Measurements from ENCODE around the gene ISG20. TPM values are rescaled to one million over a fixed set of nuclear protein-coding genes. Genes with fewer than 3 reads are reported as not detected.
"Not testable (repeated sequence)": the region's sequence is repeated elsewhere in the genome, so short reads cannot be mapped to it uniquely, and the experiment has no call there.

The ISG20 gene
- total RNA-seq, 1 experiment from 2014 or later, result 7.2 TPM

- in situ Hi-C loops (cut with HindIII; ENCODE audit: low pct_unique_long_range_greater_than_20kb, low sequenced_read_pairs), result no loop called here
- no peak for DNase-seq (ENCODE audit: low read depth)
Measured at GRCh38 chr15:88630798-88631463, 7.9 kb upstream of the ISG20 start.

GRCh38 chr15:88631464-88632028 is 7.3 kb upstream of the ISG20 start:
- in situ Hi-C loops (cut with HindIII; ENCODE audit: low pct_unique_long_range_greater_than_20kb, low sequenced_read_pairs), result no loop called here
- no peak for DNase-seq (ENCODE audit: low read depth)

DNA sequence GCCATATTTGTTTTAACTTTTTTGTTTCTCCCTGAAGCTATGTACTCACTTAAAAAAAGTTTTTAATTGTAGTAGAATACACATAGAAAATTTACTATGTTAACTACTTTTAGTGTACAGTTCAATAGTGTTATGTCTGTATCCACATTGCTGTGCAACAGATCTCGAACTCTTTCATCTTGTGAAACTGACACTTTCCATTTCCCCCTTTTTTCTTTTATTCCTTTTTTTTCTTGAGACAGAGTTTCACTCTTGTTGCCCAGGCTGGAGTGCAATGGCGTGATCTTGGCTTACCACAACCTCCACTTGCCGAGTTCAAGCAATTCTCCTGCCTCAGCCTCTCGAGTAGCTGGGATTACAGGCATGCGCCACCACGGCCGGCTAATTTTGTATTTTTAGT is 6.0 kb upstream of the ISG20 start:
- DNase-seq (ENCODE audit: low read depth); in situ Hi-C loops (cut with HindIII; ENCODE audit: low pct_unique_long_range_greater_than_20kb, low sequenced_read_pairs): not testable (repeated sequence)

DNA sequence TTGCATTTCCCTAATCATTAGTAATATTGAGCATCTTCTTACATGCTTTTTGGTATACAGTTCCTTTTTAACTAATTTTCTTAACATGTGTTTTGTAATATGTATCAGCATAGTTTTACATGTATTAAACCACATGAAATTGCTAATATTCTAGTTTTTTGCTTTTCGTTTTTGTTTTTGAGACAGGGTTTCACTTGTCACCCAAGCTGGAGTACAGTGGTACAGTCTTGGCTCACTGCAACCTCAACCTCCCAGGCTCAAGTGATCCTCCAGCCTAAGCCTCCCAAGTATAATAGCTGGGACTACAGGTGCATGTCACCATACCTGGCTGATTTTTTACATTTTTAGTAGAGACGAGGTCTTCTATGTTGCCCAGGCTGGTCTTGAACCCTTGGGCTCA is 4.4 kb upstream of the ISG20 start:
- no peak for DNase-seq (ENCODE audit: low read depth)
- in situ Hi-C loops (cut with HindIII; ENCODE audit: low pct_unique_long_range_greater_than_20kb, low sequenced_read_pairs), result no loop called here

GRCh38 chr15:88635318-88635717 is 3.5 kb upstream of the ISG20 start:
- in situ Hi-C loops (cut with HindIII; ENCODE audit: low pct_unique_long_range_greater_than_20kb, low sequenced_read_pairs), result no loop called here
- no peak for DNase-seq (ENCODE audit: low read depth)

DNA sequence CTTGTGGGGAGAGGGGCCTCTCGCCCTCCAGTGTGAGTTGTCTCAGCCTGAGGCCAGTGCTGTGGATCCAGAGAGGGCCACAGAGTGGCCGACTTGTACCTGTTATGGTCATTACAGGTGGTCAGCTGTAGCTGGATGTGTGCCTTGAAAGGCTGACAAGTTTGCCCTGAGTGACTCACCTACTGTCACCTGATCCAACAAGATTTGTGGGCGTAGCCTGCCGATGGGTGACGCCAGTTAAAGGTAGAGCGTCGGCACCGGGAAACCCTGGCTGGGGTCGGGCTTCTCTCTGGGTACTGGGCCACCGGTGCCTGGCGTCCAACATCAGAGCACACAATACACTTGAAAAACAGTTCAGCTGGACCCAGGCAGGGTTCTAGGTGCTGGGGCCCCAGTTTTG is 2.8 kb upstream of the ISG20 start:
- no peak for DNase-seq (ENCODE audit: low read depth)

DNA sequence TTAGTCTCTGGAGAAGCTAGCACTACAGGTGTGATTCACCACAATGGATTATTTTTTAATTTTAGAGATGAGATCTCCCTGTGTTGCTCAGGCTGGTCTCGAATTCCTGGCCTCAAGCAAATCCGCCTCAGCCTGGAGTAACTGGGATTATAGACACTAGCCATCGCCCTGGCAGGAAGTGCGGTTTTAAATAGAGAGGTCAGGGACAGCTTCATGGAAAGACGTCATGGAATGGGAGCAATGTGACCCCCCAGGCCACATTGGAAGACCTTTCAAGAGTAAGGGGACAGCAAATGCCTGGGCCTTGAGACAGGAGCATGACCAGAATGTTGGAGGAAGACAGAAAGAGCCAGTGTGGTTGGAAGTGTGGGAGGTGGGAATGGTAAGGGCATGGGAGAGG is 2.2 kb upstream of the ISG20 start:
- DNase-seq (ENCODE audit: low read depth), result no peak
- in situ Hi-C loops (cut with HindIII; ENCODE audit: low pct_unique_long_range_greater_than_20kb, low sequenced_read_pairs), result no loop called here

More for the DNA sequence above, 2.8 kb upstream of the ISG20 start:
- in situ Hi-C loops (cut with HindIII; ENCODE audit: low pct_unique_long_range_greater_than_20kb, low sequenced_read_pairs), result no loop called here

DNA sequence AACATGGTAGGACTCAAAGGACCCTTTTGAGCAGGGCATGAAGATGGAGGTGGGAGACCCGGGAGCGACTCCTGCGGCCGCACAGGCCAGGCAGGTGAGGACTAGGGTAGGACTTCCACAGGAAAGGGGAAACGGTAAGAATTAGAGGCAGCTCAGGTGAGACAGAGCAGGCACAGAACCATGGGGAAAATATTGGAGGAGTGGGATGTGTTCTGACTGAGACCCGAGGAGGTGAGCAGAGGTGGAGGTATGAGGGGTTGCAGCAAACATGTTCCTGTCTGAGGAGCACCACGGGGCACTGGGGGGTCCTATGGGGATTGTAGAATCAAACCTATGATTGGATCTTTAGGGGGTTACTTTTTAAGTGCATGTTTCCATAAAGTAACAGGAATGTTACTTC is 1.4 kb upstream of the ISG20 start:
- in situ Hi-C loops (cut with HindIII; ENCODE audit: low pct_unique_long_range_greater_than_20kb, low sequenced_read_pairs), result no loop called here
- DNase-seq (ENCODE audit: low read depth), result no peak

- in situ Hi-C loops (cut with HindIII; ENCODE audit: low pct_unique_long_range_greater_than_20kb, low sequenced_read_pairs), result no loop called here
- no peak for DNase-seq (ENCODE audit: low read depth)
Measured at GRCh38 chr15:88637841-88638625, 783 bp upstream of the ISG20 start.

DNA sequence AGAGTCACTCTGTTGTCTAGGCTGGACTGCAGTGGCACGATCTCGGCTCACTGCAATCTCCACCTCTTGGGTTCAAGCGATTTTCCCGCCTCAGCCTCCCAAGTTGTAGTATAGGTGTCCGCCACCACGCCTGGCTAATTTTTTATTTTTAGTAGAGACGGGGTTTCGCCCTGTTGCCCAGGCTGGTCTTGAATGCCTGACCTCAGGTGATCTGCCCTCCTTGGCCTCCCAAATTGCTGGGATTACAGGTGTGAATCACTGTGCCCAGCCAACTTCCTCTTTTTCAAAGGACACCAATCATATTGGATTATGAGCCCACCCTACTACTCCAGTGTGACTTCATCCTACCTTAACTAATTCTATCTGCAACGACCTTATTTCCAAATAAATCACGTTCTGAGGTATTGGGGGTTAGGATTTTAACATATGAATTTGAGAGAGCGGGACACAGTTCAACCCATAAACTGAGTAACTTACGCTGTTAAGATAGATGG is 3.2 kb downstream of the ISG20 start:
- no peak for DNase-seq (ENCODE audit: low read depth)
- in situ Hi-C loops (cut with HindIII; ENCODE audit: low pct_unique_long_range_greater_than_20kb, low sequenced_read_pairs), result no loop called here

GRCh38 chr15:88642514-88642913 is 3.7 kb downstream of the ISG20 start:
- in situ Hi-C loops (cut with HindIII; ENCODE audit: low pct_unique_long_range_greater_than_20kb, low sequenced_read_pairs); DNase-seq (ENCODE audit: low read depth): not testable (repeated sequence)

GRCh38 chr15:88644741-88645140 is 5.9 kb downstream of the ISG20 start:
- in situ Hi-C loops (cut with HindIII; ENCODE audit: low pct_unique_long_range_greater_than_20kb, low sequenced_read_pairs), result no loop called here

GRCh38 chr15:88645171-88646087 is 6.6 kb downstream of the ISG20 start:
- in situ Hi-C loops (cut with HindIII; ENCODE audit: low pct_unique_long_range_greater_than_20kb, low sequenced_read_pairs), result no loop called here
- DNase-seq (ENCODE audit: low read depth), result no peak

More at GRCh38 chr15:88644741-88645140, 5.9 kb downstream of the ISG20 start:
- DNase-seq (ENCODE audit: low read depth), result no peak

- in situ Hi-C loops (cut with HindIII; ENCODE audit: low pct_unique_long_range_greater_than_20kb, low sequenced_read_pairs), result no loop called here
- DNase-seq (ENCODE audit: low read depth), result no peak
Measured at GRCh38 chr15:88646088-88646405, 7.2 kb downstream of the ISG20 start.

DNA sequence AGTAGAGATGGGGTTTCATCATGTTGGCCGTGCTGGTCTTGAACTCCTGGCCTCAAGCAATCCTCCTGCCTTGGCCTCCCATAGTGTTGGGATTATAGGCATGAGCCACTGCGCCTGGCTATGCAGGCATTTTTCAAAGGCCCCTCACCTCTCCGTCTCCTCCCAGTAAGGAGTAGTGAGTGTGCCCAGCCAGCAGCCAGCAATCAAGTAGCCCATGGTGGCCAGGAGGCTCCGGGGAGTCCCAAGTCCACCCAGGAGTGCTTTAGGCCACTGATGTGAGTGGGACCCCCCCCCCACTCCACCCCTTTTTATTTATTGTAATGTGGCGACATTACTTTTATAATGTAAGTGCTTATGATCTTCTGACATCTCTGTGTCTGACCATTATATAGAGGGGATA is 8.1 kb downstream of the ISG20 start:
- in situ Hi-C loops (cut with HindIII; ENCODE audit: low pct_unique_long_range_greater_than_20kb, low sequenced_read_pairs), result no loop called here
- DNase-seq (ENCODE audit: low read depth), result no peak

GRCh38 chr15:88647351-88648105 is 8.7 kb downstream of the ISG20 start:
- no peak for DNase-seq (ENCODE audit: low read depth)
- in situ Hi-C loops (cut with HindIII; ENCODE audit: low pct_unique_long_range_greater_than_20kb, low sequenced_read_pairs), result no loop called here

DNA sequence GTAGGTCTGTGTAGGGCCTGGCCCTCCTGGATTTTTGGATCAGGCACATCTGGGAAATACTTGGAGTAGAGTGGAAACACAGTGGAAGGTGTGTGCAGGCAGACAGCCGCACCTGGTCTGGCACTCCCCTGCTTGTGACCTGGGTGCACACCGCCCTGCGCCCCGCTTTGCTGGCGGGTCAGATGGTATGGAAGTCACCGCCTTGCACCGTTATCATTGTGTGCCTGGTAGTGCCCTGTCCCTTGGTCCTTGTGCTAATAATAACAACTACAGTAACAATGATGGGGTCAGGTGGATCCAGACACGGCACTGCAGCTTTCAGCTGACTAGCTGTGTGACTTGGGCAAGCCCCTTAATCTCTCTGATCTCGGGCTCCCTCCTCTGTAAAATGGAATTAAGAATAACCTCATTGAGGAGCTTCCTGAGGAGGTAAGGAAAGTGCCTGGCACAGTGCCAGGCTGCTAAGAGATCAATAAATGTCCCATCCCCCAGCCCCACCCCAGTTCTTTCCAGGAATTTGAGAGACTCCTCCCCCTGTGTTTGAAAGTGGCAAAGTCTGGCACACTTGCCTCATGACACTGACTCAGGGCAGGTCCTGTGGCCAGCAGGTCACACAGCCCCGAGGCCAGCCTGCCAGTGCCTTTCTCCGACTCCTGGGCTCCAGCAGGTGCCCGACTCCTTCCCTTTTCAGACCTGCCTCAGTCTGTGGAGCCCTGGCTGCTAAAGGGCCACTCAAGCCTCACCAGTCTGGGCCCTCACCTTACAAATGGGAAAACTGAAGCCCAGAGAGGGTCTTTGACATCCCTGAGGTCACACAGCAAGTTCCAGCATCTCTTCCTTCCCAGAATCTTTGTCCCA is 9.8 kb downstream of the ISG20 start:
- in situ Hi-C loops (cut with HindIII; ENCODE audit: low pct_unique_long_range_greater_than_20kb, low sequenced_read_pairs), result no loop called here
- DNase-seq (ENCODE audit: low read depth), result no peak
